HG02642 (cell line): Measurements from ENCODE around the gene LFNG.
"Not testable (repeated sequence)": the region's sequence is repeated elsewhere in the genome, so short reads cannot be mapped to it uniquely, and the experiment has no call there.

Experiments used
- ATAC-seq: cut with Tn5 transposase; IDR thresholded peaks from one replicate; pipeline ENCODE4 v1.9.1; 2021; ENCODE audit warnings: mild to moderate bottlenecking; ENCODE audit not compliant: unreplicated experiment, poor library complexity

Gene LFNG

GRCh38 chr7:2526659-2527504 is 7.3 kb downstream of the LFNG start:
- ATAC-seq, result no peak

GRCh38 chr7:2527505-2528467 is 8.2 kb downstream of the LFNG start:
- ATAC-seq, result no peak

DNA sequence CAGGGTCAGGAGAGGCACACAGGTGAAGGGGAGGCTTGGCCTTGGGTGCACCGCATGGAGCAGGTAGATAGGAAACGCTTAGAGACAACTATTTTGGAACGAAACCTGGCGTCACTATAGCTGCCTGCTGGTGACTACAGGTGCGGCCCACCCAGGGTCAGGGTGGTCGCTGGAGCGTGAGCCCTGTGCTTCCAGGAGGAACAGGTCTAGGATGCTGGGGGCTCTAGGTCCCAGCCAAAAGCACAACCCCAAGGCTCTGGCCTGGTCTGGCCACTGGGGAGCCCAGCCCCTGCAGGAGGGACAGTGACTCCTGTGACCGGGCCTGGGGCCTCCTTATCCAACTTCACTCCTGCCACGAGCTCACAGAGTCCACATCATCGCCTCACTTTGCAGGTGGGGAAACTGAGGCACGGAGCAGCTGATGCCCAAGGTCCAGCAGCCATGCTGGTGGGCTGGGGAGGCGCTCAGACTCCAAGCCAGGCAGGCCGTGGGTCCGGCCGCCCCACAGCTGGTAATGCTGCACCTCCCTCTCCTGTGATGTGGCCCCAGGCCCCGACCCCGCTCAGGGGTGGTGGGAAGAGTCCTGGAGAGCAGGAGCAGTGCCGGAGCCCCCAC is 9.0 kb downstream of the LFNG start:
- no peak for ATAC-seq

DNA sequence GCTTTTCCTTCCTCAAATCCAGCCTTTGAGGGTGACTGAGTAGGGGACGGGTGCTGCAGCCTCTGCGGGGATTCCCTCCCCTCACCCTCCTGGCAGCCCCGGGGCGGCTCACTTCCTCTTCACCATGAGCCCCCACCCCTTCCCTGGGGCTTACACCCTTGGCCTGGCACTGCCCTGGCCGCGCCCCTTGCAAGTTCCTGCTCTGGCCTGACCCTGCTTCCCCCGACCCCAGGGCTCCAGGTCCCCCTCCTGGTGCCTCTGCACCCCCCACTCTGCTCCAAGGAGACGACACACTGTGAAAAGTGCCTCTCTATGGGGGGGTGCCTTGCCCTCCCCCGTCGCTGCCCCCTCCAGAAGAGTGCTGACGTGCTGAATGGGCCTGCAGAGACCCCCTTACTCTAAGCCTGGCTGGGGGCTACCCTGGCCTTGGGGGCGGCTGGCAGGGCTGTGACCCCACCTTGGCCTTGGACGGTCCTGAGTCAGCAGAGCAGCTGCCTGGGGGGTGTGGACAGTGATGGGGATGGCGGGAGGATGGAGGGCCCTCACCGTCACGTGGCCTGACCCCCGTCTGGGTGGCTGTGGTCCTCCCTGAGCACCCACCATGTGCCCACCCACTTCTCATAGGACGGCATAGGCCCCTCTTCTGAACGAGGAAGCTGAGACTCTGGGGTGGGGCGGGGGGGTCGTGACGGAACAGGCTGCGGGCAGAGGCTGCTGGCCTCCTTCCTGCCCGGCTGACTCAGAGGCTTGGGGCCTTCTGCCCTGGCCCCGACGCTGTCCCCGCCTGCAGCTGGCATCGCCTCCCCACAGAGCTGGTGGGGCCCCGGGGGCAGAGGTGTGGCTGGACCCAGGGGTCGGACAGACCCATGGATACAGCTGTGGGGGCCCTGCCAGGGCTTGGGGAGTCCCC is 9.8 kb downstream of the LFNG start:
- peak; percentile 42 for ATAC-seq

- ATAC-seq, result no peak
Observed at GRCh38 chr7:2530071-2530987, 10.8 kb downstream of the LFNG start.

GRCh38 chr7:2530994-2531795 is 11.6 kb downstream of the LFNG start:
- ATAC-seq, result not testable (repeated sequence)

- not testable (repeated sequence) for ATAC-seq
Observed at GRCh38 chr7:2531796-2532110, 12.2 kb downstream of the LFNG start.

DNA sequence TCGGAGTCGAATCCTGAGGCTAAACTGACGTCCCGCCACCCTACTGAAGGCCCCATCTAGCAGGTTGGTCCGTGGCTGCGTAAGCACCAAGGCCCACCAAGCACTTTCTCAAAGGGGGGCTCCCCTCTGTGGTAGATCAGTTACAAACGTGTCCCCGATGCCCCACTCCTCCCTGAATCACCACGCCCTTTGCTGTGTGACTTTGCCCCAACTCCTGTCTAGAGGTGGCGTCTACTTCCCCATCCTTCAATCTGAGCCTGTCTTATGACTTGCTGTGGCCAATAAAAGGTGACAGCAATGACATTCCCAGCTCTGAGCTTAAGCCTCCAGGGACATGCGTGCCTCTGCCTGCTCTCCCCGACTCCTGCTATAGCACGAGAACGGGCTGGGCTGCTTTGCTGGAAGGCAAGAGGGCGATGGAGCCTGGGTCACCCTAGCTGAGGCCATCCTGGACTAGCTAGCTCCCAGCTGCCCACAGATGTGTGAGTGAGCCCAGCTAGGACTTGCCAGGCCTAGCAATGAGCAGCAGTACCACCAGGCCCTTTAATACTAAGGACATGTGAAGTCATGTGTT is 12.7 kb downstream of the LFNG start:
- ATAC-seq, result not testable (repeated sequence)

GRCh38 chr7:2532816-2533215 is 13.2 kb downstream of the LFNG start:
- ATAC-seq, result not testable (repeated sequence)

DNA sequence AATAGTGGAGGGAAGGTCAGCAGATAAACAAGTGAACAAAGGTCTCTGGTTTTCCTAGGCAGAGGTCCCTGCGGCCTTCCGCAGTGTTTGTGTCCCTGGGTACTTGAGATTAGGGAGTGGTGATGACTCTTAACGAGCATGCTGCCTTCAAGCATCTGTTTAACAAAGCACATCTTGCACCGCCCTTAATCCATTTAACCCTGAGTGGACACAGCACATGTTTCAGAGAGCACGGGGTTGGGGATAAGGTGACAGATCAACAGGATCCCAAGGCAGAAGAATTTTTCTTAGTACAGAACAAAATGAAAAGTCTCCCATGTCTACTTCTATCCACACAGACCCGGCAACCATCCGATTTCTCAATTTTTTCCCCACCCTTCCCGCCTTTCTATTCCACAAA is 14.0 kb downstream of the LFNG start:
- not testable (repeated sequence) for ATAC-seq

- ATAC-seq, result not testable (repeated sequence)
Observed at GRCh38 chr7:2534214-2534613, 14.6 kb downstream of the LFNG start.

- ATAC-seq, result not testable (repeated sequence)
Observed at GRCh38 chr7:2535872-2536627, 16.5 kb downstream of the LFNG start.

- ATAC-seq, result no peak
Observed at GRCh38 chr7:2537981-2538851, 18.6 kb downstream of the LFNG start.

DNA sequence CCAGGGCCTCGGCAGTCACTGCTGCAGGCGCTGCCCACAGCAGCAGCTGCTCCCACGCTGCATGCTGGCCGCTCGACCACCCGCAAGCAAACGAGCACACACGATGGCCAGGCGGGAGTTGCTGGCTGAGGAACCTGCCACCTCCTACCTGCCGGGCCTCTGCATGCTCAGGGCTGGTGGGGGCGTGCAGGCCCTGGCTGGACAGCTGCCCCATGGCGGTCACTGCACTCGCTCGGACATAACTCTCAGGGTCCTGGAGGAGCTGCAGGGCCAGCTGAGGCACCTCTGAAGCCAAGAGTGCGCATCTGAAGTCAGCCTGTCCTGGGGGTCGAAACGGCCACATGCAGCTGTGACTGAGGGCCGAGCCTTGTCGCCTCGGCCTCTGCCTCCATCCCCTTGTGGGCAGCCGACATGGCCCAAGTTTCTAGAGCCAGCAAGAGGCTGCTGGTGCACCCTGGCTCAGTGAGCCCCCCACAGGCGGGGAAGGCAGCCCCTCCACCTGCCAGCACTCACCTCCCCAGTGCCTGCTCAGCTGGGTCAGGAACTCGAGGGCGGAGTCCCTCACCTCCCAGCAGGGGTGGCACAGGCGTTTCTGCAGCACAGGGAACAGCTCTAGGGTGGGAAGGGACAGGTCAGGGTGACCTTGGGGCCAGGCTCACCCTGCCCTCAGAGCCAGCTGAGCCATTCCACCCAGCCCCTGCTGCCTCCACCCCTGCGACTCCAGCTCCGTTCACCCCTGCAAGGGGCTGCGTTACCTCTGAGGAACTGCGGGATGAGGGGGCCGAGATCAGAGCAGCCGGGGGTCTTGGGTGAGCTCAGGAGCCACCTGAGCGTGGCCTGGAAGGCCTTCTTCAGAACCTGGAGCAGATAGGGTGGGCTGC is 19.7 kb downstream of the LFNG start:
- no peak for ATAC-seq

DNA sequence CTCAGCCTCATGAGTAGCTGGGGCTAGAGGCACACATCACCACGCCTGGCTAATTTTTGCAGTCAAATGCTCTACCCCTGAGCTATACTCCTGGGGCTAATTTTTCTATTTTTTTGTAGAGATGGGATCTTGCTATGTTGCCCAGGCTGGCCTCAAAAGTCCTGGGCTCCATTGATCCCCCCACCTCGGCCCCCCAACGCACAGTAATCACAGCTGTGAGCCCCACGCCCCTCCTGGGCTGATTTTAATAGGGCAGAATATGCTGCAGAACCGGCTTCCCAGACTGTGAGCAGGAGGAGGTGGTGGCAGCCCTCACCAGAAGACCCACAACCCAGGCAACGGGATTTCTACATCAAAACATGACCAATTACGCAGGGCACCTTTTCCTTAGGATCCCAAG is 20.6 kb downstream of the LFNG start:
- no peak for ATAC-seq
